NCI-H748 (cell line): ENCODE results near the gene LRIT1.
A peak's percentile ranks its signal among the peaks of the same experiment; 100 is the strongest.

Source experiments
- DNase-seq: peaks from one replicate; lab custom pipeline; 2025; ENCODE audit not compliant: unreplicated experiment; lab: John Stamatoyannopoulos, UW

Gene LRIT1

DNA sequence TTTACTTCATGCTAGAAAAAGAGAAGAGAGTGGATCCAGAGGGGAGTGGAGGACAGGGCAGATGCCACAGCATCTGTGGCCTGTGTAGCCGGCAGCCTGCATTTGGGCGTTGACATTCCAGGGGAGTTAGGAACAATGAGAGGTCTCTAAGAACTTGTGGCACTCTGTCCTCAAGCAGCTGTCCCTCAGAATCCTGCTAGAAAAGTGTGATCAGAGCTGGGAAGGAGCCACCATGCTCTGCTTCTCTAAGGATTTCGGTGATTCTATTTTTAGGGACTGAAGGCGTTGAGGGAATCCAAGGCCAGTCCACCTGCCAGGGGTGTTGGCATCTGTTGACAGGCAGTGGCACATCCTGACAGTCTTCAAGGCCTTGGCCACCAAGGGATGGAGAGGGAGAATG lies 23.6 kb downstream of the LRIT1 start:
- DNase-seq: no peak

DNA sequence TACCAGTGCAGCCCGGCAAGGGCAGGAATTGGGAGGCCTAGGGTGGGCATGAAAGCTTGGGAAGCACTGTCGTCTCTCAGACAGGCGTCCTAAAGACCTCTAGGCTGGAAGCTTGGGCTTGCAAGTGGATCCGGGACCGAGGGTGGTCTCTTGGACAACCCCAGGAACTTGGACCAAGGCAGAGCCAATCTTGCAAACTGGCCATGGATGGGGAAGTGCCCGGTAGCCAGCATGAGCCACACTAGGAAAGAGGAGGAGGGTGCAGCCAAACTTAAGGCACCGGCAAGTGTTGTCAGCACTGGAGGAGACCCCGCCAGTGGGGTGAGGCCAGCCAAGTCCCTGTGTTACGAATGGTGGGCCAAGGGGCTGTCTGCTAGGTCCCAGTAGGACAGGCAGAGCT lies 24.5 kb downstream of the LRIT1 start:
- no peak for DNase-seq

DNA sequence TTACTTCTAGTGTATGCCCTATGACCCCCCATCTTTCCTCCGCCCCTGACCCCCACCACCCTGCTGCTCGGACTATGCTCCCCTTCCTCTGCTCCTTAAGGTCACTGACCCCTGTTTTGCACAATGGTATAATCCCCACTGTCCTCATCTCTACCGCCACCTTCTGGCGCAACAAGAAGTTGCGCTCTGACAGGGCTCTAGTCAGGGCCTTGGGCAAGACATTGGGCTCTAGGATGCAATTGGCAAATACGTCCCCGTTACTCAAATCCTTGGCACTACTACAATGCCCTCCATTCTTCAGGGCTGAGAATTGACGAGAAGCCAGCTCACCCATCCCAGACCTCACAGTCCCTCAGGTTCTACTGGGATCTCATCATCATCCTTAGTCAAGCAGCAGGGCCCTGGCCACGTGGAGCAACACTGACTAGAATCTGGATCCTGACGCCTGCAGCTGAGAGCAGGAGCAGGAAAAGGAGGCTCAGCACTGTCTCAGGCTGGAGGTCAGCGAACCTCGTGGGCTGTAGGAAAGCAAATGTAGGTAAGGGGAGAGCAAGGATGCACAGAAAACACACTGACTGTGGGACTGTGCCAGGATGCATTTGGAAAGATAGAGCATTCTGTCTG lies 26.6 kb downstream of the LRIT1 start:
- DNase-seq: no peak

DNA sequence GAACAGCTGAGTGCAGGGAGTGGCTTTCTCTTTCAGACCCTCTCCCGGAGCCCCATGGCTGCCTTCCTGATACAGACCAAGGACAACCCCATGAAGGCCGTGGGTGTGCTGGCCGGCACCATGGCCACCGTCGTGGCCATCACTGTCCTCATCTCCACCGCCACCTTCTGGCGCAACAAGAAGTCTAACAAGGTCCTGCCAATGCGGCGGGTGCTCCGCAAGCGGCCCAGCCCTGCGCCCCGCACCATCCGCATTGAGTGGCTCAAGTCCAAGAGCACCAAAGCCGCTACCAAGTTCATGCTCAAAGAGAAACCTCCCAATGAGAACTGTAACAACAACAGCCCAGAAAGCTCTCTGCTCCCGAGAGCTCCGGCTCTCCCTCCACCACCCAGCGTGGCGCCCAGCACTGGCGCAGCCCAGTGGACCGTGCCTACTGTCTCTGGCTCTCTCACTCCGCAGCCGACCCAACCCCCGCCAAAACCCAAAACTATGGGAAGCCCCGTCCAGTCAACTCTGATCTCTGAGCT lies 27.2 kb downstream of the LRIT1 start:
- no peak for DNase-seq

DNA sequence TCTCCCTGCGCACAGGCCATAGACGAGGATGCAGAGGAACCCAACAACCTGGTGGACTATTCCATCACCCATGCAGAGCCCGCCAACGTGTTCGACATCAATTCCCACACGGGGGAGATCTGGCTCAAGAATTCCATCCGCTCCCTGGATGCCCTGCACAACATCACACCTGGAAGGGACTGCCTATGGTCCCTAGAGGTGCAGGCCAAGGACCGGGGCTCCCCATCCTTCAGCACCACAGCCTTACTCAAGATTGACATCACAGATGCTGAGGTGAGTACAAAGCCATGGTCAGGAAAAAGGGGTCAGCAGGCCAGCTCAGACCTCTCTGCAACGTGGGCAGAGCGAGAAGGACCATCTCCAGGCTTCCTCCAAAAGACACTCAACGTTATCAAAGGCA lies 28.3 kb downstream of the LRIT1 start:
- no peak for DNase-seq

DNA sequence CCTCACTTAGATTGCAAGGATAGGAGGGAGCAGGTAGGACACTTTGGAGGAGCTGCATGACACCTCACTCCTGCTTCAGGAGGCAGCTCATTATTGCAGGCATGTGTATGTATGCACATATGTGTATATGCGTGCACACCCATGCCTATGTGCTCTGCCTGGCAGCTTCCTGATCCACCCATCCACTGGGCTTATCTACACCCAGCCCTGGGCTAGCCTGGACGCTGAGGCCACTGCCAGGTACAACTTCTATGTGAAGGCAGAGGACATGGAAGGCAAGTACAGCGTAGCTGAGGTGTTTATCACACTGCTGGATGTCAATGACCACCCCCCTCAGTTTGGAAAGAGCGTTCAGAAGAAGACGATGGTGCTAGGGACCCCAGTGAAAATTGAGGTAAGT lies 29.3 kb downstream of the LRIT1 start:
- no peak for DNase-seq

DNA sequence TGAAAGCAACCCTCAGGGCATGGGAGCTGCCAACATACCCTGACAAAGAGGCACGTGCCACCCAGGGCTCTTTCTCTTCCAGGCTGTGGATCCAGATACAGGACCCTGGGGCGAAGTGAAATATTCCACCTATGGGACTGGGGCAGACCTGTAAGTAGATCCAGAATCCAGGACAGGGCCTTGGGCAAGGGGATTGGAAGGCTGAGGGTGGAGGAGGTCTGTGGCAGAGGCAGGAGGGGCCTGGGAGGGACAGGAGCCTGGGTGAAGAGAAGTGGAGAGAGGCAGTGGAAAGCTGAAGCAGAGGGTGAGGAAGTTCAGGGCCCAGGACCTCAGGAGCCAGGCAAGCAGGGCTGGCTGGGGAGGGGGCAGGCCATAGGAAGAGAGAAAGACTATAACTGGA lies 29.8 kb downstream of the LRIT1 start:
- DNase-seq: no peak

DNA sequence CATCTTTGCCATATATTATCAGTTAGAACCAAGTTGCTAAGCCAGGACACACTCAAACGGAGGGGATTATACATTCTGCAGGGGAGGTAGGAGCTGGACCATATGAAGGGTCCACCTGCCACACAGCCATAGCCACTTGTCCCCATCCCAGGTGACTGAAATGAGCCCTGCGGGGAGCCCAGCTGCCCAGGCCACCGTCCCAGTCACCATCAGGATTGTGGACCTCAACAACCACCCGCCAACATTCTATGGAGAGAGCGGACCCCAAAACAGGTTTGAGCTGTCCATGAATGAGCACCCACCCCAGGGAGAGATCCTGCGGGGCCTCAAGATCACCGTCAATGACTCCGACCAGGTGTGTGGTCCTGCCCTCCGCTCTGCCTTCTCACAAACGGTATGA lies 33.3 kb downstream of the LRIT1 start:
- no peak for DNase-seq

DNA sequence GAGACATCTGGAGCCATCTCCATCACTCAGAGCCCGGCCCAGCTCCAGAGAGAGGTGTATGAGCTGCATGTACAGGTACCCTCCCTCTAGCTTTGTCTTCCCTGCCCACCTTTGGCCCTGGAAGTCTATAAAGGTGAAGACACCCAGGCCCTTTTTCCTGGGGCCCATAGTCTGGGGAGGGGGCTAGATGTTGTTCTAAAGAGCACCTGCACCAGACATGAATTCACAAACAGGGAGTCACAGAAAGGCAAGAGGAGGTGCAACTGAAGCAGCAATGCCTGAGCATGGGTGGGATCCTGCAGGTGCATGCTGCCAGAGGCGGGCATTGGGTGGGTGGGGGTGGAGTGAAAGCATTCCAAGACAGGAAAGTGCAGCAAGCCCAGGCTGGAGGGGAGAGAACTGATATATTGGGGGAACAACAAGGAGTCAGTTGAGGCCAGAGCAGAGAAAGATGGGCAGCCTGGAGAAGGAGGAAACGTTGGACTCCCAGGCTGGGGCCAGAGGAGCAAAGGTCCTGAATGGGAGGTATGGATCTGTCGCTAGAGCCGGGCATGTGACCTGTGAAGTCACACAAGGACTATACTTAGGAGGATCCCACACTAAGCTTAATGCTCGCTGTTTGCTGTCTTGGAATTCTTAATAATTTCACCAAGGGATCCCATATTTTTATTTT lies 35.4 kb downstream of the LRIT1 start:
- DNase-seq: no peak

DNA sequence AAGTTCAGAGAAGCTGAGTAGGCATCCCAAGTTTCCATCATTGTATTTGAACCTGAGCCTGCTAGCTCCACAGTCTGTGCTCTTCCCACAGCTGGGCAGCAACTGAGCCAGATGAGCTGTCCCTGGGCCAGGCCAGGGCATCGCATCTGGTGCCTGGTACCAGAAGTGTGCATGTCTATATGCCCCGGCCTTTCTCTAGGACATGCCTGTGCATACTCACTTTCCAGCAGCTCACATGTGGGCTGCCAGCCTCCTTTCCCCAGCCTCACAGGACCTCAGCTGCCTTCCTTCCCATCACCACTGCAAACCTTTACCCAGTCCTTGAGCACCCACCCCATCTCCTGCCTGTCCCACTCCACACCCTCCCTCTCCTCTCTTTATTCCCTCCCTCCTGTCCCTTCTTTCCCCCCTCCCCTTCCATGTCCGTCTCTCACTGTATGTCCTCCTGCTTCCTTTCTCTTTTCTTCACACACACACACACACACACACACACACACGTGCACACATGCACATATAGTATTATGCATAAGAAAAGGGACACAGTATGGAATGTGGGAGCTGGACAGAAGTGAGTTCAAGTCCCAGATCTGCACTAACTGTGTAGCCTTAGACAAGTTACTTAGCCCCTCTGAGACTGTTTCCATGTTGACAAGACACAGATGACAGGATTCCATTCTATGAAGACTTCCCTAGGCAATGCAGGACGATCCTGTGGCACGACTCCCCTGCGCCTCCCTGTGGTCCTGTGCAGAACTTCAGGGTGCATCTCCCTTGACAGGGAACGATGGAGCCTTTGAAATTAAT lies 36.1 kb downstream of the LRIT1 start:
- peak; percentile 58 for DNase-seq

DNA sequence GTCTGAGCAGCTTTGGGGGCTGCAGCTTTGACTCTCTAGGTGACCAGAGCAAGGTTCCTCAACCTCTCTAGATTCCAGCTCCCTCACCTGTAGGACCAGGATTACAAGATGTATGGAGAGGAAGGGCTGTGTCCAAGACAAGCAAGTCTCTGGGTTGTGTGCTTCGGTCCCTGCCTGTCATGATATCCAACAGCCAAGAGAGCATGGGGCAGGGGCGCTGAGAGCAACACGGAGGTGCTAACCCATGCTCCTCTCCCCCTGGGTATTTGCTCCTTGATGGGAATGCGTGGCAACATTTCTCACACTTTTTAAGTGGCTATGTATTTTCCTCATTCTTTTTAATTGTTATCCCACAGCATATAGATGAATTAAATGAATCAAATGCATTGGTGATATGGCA lies 36.7 kb downstream of the LRIT1 start:
- no peak for DNase-seq

DNA sequence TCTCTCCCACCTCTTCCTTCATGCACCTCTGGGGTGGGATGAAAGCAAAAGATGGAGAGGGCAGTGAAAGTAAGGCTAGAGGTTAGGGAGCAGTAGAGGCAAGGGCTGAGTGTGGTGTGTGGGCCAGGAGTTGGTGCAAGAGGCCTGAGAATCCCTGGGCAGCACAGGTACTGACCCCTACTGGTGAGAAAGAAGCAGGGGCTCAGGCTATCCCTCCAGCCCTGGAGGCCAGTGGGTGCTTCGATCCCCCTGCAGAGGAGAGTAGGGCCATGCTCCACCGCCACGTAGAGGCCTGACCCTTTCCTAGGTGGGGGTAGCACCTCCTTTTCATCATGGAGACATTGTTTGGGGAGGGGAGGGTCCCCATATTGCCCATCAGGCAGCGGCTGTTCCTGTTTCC lies 37.2 kb downstream of the LRIT1 start:
- DNase-seq: no peak

DNA sequence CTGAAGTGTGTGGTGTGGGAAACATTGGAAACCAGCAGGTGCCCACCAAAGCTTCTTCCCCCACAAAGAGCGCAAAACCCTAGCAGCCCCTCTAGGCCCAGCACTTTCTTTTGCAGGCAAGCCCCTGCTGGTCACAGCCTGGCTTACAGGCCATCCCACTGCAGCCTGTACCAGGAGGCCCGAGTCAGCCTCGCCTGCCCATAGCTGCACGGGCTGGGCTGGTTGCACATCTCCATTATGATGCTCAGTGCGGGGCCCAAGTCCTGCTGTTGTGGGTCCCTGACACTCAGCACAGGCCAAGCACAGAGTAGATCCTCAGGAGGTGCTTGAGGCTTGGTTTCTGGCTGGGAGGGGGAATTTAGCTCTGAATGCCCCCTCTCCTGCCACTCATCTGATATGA lies 39.0 kb downstream of the LRIT1 start:
- no peak for DNase-seq

DNA sequence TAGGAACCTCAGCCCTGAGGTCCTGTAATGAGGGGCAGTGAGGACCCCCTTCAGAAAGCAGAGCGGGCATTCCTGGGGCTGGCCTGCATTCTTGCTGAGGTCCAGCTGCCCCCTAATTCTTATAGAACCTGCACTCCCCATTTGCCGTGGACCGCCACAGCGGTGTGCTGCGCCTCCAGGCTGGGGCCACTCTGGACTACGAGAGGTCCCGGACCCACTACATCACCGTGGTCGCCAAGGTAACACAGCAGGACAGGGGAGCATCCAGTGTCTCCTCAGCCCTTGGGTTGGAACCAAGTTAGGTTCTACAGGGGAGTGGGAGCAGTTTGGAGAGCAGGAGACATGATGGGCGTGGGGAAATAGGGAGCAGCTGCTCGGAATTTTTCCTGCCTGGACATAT lies 39.7 kb downstream of the LRIT1 start:
- no peak for DNase-seq

DNA sequence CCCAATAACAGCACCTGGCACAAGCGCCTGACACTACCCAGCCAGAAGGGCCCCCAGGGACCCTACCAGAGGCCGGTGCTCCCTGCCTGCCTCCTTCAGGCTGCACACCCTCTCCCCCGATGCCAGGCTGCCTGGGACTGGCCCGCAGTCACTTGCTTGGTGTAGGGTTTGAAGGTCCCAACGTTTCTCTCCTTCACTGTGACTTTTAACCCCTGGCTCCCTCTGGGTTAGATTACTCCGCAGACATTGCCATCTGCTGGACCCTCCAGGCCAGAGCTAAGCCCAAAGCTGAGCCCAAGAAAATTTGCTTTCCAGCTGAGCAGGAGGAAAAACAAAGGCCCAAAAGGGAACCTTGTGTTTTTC lies 40.1 kb downstream of the LRIT1 start:
- no peak for DNase-seq

DNA sequence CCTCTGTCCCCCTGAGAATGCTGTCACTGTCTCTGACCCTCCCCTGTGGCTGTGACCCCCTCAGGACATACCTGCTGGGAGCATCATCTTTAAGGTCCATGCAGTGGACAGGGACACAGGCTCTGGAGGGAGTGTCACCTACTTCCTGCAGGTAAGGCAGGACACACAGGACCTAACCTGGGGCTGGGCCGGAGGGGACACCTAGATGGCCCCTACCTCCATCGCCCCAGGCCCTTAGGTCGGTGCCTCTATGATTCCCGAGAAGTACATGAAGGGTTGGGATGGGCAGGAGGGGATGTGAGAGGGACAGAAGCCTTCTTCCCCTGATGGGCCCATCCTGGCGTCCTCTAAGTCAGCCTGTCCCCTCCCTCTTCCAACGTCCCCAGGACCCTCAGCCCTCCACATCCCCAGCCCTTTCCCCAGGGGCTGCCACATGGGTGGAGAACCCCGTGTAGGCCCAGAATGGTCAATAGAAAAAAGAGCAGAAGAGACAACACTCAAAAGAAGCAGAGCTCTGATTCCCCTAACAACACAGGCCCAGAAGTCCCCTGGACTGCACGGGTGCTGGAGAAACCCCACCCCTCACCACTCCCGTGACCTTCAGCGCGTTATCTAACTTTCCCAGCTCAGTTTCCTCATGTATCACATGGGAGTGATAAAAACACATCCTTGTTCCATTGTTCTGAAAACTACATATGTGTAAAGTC lies 40.7 kb downstream of the LRIT1 start:
- DNase-seq: no peak

DNA sequence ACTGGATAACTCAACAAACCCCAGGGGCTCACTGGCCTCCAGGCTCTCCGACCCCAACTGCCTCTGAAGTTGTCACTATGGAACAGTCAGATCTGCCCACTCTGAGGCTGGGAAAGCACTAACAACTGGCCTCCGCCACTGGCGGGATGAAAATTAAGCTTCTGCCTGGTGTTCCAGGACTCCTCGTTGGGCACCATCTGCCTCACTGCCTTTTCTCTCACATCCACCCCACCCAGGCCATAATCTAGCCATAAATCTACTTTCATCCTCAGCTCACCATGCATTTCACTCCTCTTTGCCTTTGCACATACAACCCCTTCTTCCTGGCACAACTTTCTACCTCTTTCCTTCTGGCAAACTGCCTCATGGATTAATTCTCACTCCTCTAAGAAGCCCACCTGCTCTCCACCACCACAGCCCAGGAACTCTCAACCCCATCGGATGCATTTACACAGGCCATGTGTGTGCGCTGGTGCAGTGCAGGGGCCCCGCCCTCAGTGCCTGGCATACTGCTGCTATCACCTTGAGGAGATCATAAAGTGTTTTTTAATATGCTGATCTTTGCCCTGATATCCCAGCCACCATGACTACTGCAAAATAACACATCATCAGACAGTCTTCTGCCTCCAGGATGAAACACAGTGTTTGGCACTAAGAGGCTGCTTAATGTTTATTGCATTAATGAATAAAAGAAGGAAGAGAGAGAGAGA lies 43.0 kb downstream of the LRIT1 start:
- DNase-seq: peak; percentile 3

DNA sequence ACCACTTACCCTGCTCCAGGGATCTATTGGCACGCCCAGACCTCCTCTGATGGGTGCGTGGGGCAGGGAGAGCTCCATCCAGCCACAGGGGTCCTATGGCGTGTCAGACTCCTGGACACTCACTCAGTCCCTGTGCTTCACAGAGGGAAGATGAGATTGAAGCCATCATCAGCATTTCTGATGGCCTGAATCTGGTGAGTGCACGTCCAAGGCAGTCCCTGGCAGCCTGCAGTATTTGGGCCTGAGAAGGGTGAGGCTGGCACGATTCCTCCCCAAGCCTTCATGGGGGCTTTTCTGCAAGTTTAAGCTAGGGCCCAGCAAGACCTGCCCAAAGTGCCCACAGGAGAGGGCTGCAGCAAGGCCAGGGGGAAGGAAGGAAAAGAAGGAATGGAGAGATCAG lies 43.7 kb downstream of the LRIT1 start:
- DNase-seq: no peak

DNA sequence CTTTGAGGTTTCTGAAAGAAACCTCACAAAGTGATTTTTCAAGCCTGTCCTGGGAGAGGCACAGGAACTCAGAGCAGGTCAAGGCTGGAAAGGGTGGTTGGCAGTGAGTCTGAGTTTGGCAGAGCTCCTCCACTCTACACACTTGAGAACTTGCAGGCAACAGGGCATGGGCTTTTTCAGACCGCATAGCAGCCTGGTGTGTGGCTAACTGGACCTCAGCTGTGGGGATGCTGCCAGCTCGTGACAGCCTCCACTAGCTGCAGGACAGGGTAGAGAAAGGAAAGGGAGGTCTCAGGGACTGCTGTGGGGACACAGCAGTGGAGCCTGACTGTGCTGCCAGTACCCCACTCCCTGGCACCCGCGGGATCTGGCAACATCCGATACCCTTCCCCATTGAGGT lies 44.4 kb downstream of the LRIT1 start:
- peak; percentile 8 for DNase-seq

DNA sequence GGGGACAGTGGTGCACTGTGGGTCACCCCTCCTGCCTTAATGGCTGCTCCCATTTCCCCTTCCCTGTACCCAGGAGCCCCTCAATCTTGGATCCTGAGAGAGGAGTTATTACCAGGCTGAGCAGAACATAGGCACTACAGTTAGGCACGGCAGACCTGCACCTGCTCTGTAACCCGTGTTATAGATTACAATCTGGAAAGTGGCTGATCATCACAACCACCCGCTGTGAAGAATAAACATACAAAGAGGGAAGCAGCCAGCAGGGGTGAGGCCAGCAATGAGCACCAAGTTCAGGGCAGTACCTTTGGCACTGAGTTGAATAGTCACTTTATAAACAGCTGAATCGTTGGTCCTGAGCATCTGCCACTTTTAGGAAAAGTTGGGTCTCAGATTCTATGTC lies 45.3 kb downstream of the LRIT1 start:
- DNase-seq: peak; percentile 87
